ENCODE results near the gene UBR3.

- TF ChIP-seq EP300 (IDR thresholded peaks at IDR 0.05; ENCODE audit: borderline replicate concordance) (no peak), CEBPB (IDR thresholded peaks at IDR 0.05) (no peak), MAX (IDR thresholded peaks at IDR 0.05) (no peak), FOXM1 (IDR thresholded peaks at IDR 0.05; ENCODE audit: borderline replicate concordance, low read depth) (no peak), RAD21 (IDR thresholded peaks at IDR 0.05; ENCODE audit: low read depth) (no peak), TCF12 (IDR thresholded peaks at IDR 0.05; ENCODE audit: low read depth) (no peak), ZBTB7A (IDR thresholded peaks at IDR 0.05; ENCODE audit: low read depth) (no peak), TEAD4 (IDR thresholded peaks at IDR 0.05) (no peak)
- TF ChIP-seq, protein P1, sequence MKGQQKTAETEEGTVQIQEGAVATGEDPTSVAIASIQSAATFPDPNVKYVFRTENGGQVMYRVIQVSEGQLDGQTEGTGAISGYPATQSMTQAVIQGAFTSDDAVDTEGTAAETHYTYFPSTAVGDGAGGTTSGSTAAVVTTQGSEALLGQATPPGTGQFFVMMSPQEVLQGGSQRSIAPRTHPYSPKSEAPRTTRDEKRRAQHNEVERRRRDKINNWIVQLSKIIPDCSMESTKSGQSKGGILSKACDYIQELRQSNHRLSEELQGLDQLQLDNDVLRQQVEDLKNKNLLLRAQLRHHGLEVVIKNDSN (IDR thresholded peaks at IDR 0.05) = no peak
These were observed 207.3 kb downstream of the UBR3 start for GRCh38 chr2:170034596-170034995.
